Thoracic aorta endothelial cell (primary cell): Measurements from ENCODE around the gene CYSLTR2. TPM values are rescaled to one million over a fixed set of nuclear protein-coding genes. Genes with fewer than 3 reads are reported as not detected.

Source experiments
- total RNA-seq: library from RNA; depleted of rRNA; stranded (reverse); fragments of >200 nt; gene quantifications from 2 replicates; pipeline ENCODE4 v1.2.3, GENCODE V29; 2012

The CYSLTR2 gene
- total RNA-seq: under 0.01 TPM in 1 of 2 replicates, not detected in the other

GRCh38 chr13:48653472-48653939 is at the start of gene CYSLTR2:
Gene CYSLTR2, plus strand, starts transcription at chr13:48653929. Its CDS starts 52,889 bp downstream, at chr13:48706818.

Other genes starting within 250 kb of the CYSLTR2 start
- gene LPAR6, start 240.8 kb upstream of the CYSLTR2 start, total RNA-seq: 17.9 and 18.4 TPM in 2 replicates
- 7.1 and 9.3 TPM in 2 replicates for gene RCBTB2, start 120.8 kb upstream of the CYSLTR2 start, total RNA-seq